Chondrocyte (in vitro differentiated cells): Measurements from ENCODE around the gene GPR148. TPM values are rescaled to one million over a fixed set of nuclear protein-coding genes. Genes with fewer than 3 reads are reported as not detected.
A peak's percentile ranks its signal among the peaks of the same experiment; 100 is the strongest.
"Not testable (repeated sequence)": the region's sequence is repeated elsewhere in the genome, so short reads cannot be mapped to it uniquely, and the experiment has no call there.

Source experiments
- DNase-seq: peaks from one replicate; pipeline ENCODE4 v3.0.0; 2021; ENCODE audit warnings: mixed read lengths, low spot score
- H3K27ac Mint-ChIP-seq: one replicate; pipeline ENCODE4 v1.8.0; 2021; ENCODE audit warnings: mild to moderate bottlenecking, moderate library complexity, mixed read lengths; ENCODE audit not compliant: unreplicated experiment
- H3K27me3 Mint-ChIP-seq: 2 replicates; pipeline ENCODE4 v1.8.0; 2021; ENCODE audit warnings: low read depth, mixed read lengths
- H3K36me3 Mint-ChIP-seq: 2 replicates; pipeline ENCODE4 v1.8.0; 2021; ENCODE audit warnings: low read depth, mixed read lengths
- H3K4me1 Mint-ChIP-seq: 2 replicates; pipeline ENCODE4 v1.8.0; 2021; ENCODE audit warnings: low read depth, mild to moderate bottlenecking, mixed read lengths
- H3K4me3 Mint-ChIP-seq: one replicate; pipeline ENCODE4 v1.8.0; 2021; ENCODE audit warnings: mild to moderate bottlenecking, moderate library complexity, mixed read lengths; ENCODE audit not compliant: unreplicated experiment
- H3K9me3 Mint-ChIP-seq: 2 replicates; pipeline ENCODE4 v1.8.0; 2021; ENCODE audit warnings: low read depth, mixed read lengths
- CTCF ChIP-seq: fragments of 200-600 bp; sonication (generic); IDR thresholded peaks from 2 replicates; pipeline ENCODE4 v1.5.0; 2021; ENCODE audit warnings: antibody characterized with exemption, mild to moderate bottlenecking, moderate library complexity
- long read RNA-seq: library from polyadenylated mRNA; stranded (forward); transcript quantifications from one replicate; pipeline ENCODE4 v2.0.0, GENCODE V29; 2021
- total RNA-seq: library from RNA; stranded (reverse); gene quantifications from 3 replicates; pipeline ENCODE4 v1.2.1, GENCODE V29; 2021

The GPR148 gene
- not detected in 3 replicates for total RNA-seq
- long read RNA-seq = 0 reads

- DNase-seq = no peak
- H3K36me3 Mint-ChIP-seq = no peaks in the 10 kb centered on the region
- TF ChIP-seq CTCF = no peak
- peaks cover 2% of the 10 kb centered on the region for H3K27me3 Mint-ChIP-seq
- H3K9me3 Mint-ChIP-seq = no peaks in the 10 kb centered on the region
- peak within 1 kb of the TSS; percentile 72 for H3K4me3 Mint-ChIP-seq
- peaks cover 6% of the 10 kb centered on the region for H3K4me1 Mint-ChIP-seq
- peak within 1 kb of the TSS; percentile 23 for H3K27ac Mint-ChIP-seq
Observed at GRCh38 chr2:130728549-130729316, at the start of gene GPR148. Gene GPR148 (plus strand): TSS chr2:130729070. CDS start chr2:130729152, 82 bp downstream.

GRCh38 chr2:130692041-130692770 is 36.7 kb upstream of the GPR148 start:
- H3K36me3 Mint-ChIP-seq, H3K4me3 Mint-ChIP-seq, H3K27me3 Mint-ChIP-seq, H3K4me1 Mint-ChIP-seq, H3K27ac Mint-ChIP-seq, DNase-seq, H3K9me3 Mint-ChIP-seq: not testable (repeated sequence)

GRCh38 chr2:130693474-130693873 is 35.4 kb upstream of the GPR148 start:
- not testable (repeated sequence) for DNase-seq, H3K36me3 Mint-ChIP-seq
- peak overlapping the region; percentile 19 for H3K4me3 Mint-ChIP-seq

GRCh38 chr2:130703250-130703649 is 25.6 kb upstream of the GPR148 start:
- H3K36me3 Mint-ChIP-seq, H3K27ac Mint-ChIP-seq, H3K4me1 Mint-ChIP-seq, H3K9me3 Mint-ChIP-seq, DNase-seq, H3K27me3 Mint-ChIP-seq, H3K4me3 Mint-ChIP-seq: not testable (repeated sequence)

More at GRCh38 chr2:130693474-130693873, 35.4 kb upstream of the GPR148 start:
- TF ChIP-seq CTCF = peak; percentile 19
- H3K27ac Mint-ChIP-seq, H3K4me1 Mint-ChIP-seq, H3K27me3 Mint-ChIP-seq, H3K9me3 Mint-ChIP-seq: not testable (repeated sequence)

GRCh38 chr2:130714795-130715194 is 14.1 kb upstream of the GPR148 start:
- not testable (repeated sequence) for H3K36me3 Mint-ChIP-seq, H3K9me3 Mint-ChIP-seq, H3K27me3 Mint-ChIP-seq, H3K4me3 Mint-ChIP-seq, H3K27ac Mint-ChIP-seq, DNase-seq, H3K4me1 Mint-ChIP-seq

- Mint-ChIP-seq H3K4me3 (no peak overlapping the region), H3K27me3 (peaks cover 3% of the 10 kb centered on the region), H3K36me3 (no peaks in the 10 kb centered on the region)
Observed at GRCh38 chr2:130720036-130720435, 8.8 kb upstream of the GPR148 start.

More at GRCh38 chr2:130720036-130720435, 8.8 kb upstream of the GPR148 start:
- TF ChIP-seq CTCF = no peak
- H3K4me1 Mint-ChIP-seq = no peaks in the 10 kb centered on the region
- no peak overlapping the region for H3K27ac Mint-ChIP-seq
- DNase-seq = no peak
- H3K9me3 Mint-ChIP-seq = peaks cover 10% of the 10 kb centered on the region
